C4-2B (cell line): ENCODE results near the gene LTBP1.

Experiments
- ZFX ChIP-seq: fragments of 450-650 bp; IDR thresholded peaks from 2 replicates; pipeline ENCODE4 v1.6.1; 2017
- TF ChIP-seq, protein P1 (sequence below): fragments of 450-650 bp; conservative IDR thresholded peaks from 2 replicates; pipeline ENCODE4 v1.5.1; 2017; ENCODE audit warnings: mild to moderate bottlenecking

DNA sequence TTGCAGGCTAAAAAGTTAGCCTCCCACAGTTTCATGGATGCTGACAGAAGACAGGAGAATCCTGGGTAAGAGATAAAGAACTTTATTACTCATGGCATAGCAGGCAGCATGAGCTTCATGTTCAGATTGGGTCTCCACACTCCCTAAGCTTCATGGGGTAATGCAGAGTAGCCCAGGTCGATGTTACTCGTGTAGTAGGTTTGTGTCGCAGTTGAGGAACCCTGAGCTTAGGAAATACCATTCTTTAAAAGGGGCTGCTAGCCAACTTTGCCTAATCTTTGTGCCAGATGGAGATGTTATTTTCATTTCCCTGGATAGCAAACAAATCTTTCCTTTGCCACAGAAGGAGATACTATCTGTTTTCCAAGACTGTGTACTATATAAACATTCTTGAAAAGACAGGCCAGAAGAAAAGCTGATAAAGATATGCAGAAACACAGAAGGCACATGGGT, 117.6 kb downstream of the LTBP1 start:
- TF ChIP-seq, protein P1, sequence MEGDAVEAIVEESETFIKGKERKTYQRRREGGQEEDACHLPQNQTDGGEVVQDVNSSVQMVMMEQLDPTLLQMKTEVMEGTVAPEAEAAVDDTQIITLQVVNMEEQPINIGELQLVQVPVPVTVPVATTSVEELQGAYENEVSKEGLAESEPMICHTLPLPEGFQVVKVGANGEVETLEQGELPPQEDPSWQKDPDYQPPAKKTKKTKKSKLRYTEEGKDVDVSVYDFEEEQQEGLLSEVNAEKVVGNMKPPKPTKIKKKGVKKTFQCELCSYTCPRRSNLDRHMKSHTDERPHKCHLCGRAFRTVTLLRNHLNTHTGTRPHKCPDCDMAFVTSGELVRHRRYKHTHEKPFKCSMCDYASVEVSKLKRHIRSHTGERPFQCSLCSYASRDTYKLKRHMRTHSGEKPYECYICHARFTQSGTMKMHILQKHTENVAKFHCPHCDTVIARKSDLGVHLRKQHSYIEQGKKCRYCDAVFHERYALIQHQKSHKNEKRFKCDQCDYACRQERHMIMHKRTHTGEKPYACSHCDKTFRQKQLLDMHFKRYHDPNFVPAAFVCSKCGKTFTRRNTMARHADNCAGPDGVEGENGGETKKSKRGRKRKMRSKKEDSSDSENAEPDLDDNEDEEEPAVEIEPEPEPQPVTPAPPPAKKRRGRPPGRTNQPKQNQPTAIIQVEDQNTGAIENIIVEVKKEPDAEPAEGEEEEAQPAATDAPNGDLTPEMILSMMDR = no peak
- TF ChIP-seq ZFX = no peak
